LNCaP clone FGC (cell line): Measurements from ENCODE around the gene EFHC2.
A peak's percentile ranks its signal among the peaks of the same experiment; 100 is the strongest.
"Not testable (repeated sequence)": the region's sequence is repeated elsewhere in the genome, so short reads cannot be mapped to it uniquely, and the experiment has no call there.

Experiments used
- DNase-seq: peaks from one replicate; pipeline ENCODE4 v3.0.0-alpha.2; 2011; ENCODE audit warnings: low read depth
- H3K4me3 ChIP-seq: 2 replicates; pipeline ENCODE4 v1.5.1; 2011; ENCODE audit warnings: mild to moderate bottlenecking, low read depth, low read length, control low read depth
- CTCF ChIP-seq: IDR thresholded peaks from 2 replicates; pipeline ENCODE4 v1.5.1; 2012; ENCODE audit warnings: mild to moderate bottlenecking; ENCODE audit not compliant: control insufficient read depth, insufficient read depth; ENCODE audit errors: extremely low read depth

The EFHC2 gene

GRCh38 chrX:44253575-44253942 lies 89.9 kb downstream of the EFHC2 start:
- DNase-seq: no peak
- H3K4me3 ChIP-seq: no peak overlapping the region
- TF ChIP-seq CTCF: no peak

- not testable (repeated sequence) for H3K4me3 ChIP-seq, DNase-seq
Measured at GRCh38 chrX:44252688-44253574, 90.5 kb downstream of the EFHC2 start.

GRCh38 chrX:44247468-44247867 lies 96.0 kb downstream of the EFHC2 start:
- no peak for TF ChIP-seq CTCF
- DNase-seq: no peak
- H3K4me3 ChIP-seq: no peak overlapping the region

- no peak for TF ChIP-seq CTCF
- no peak for DNase-seq
- no peak overlapping the region for H3K4me3 ChIP-seq
Measured at GRCh38 chrX:44246826-44247225, 96.6 kb downstream of the EFHC2 start.

GRCh38 chrX:44245733-44246132 lies 97.7 kb downstream of the EFHC2 start:
- no peak overlapping the region for H3K4me3 ChIP-seq
- no peak for DNase-seq
- no peak for TF ChIP-seq CTCF

GRCh38 chrX:44244008-44244407 lies 99.5 kb downstream of the EFHC2 start:
- no peak for DNase-seq
- TF ChIP-seq CTCF: peak; percentile 40
- no peak overlapping the region for H3K4me3 ChIP-seq

GRCh38 chrX:44241546-44241945 lies 101.9 kb downstream of the EFHC2 start:
- no peak for DNase-seq
- no peak for TF ChIP-seq CTCF
- H3K4me3 ChIP-seq: no peak overlapping the region
